B cell (primary cell): ENCODE data around the gene CATSPER3. TPM values are rescaled to one million over a fixed set of nuclear protein-coding genes. Genes with fewer than 3 reads are reported as not detected.

Source experiments
- ATAC-seq: fragments of 200-7000 bp; cut with Tn5 transposase; one replicate; pipeline ENCODE4 v1.10.0; 2021; ENCODE audit warnings: low read depth, mild to moderate bottlenecking, moderate number of reproducible peaks, moderate library complexity
- CTCF ChIA-PET: fragments of 350-600 bp; sonication (Branson Sonifier 250); formaldehyde crosslinking; loops from one replicate; lab custom pipeline; 2021; ENCODE audit warnings: antibody characterized with exemption, inconsistent platforms; lab: Charles Lee
- POLR2A ChIA-PET: fragments of 350-600 bp; sonication (Branson Sonifier 250); formaldehyde crosslinking; loops from one replicate; lab custom pipeline; 2021; ENCODE audit warnings: antibody characterized with exemption; lab: Charles Lee
- DNase-seq: peaks from one replicate; pipeline ENCODE4 v3.0.0; 2013
- H2AFZ ChIP-seq: 2 replicates; pipeline ENCODE4 v1.6.1; 2012; ENCODE audit warnings: mild to moderate bottlenecking, low read depth, low read length; ENCODE audit not compliant: insufficient read depth, poor library complexity, severe bottlenecking
- H3K27ac ChIP-seq, 2 donors: 1 replicate in 1 of 2; 2 replicates in 1 of 2; pipeline ENCODE4 v1.5.1; 2012 to 2013; ENCODE audit warnings: low read length in 2 of 2, mild to moderate bottlenecking in 2 of 2, moderate library complexity in 1 of 2
- H3K27me3 ChIP-seq, 4 experiments: fragments of 200-600 bp in 1 of 4; sonication (generic) in 1 of 4; replicated peaks in 1 of 4; 1 replicate in 2 of 4; 2 replicates in 2 of 4; pipeline versions ENCODE4 v1.6.1 to v1.7.0; 2013 to 2016; ENCODE audit warnings: low read length in 3 of 4, mild to moderate bottlenecking in 2 of 4, mixed read lengths in 1 of 4, moderate library complexity in 1 of 4; ENCODE audit not compliant: insufficient read depth in 4 of 4, control insufficient read depth in 3 of 4; ENCODE audit errors: control extremely low read depth in 1 of 4
- H3K36me3 ChIP-seq, 2 experiments: replicated peaks in 1 of 2; 1 replicate in 1 of 2; 2 replicates in 1 of 2; pipeline versions ENCODE4 v1.6.1 to v1.7.1; 2013; ENCODE audit warnings: low read length in 1 of 2; ENCODE audit not compliant: insufficient read depth in 2 of 2, control insufficient read depth in 1 of 2; ENCODE audit errors: control extremely low read depth in 1 of 2, extremely low read depth in 1 of 2
- H3K4me1 ChIP-seq, 2 donors: fragments of 200-600 bp in 1 of 2; sonication (generic) in 1 of 2; 1 replicate in 1 of 2; 2 replicates in 1 of 2; pipeline versions ENCODE4 v1.5.1 to v1.6.1; 2013 to 2017; ENCODE audit warnings: low read length in 2 of 2; ENCODE audit not compliant: control insufficient read depth in 2 of 2, insufficient read depth in 2 of 2
- H3K4me2 ChIP-seq: replicated peaks from 2 replicates; pipeline ENCODE3; 2012; ENCODE audit warnings: mild to moderate bottlenecking, low read depth, low read length; ENCODE audit not compliant: poor library complexity, severe bottlenecking
- H3K4me3 ChIP-seq, 5 experiments: fragments of 200-600 bp in 1 of 5; sonication (generic) in 1 of 5; 1 replicate in 3 of 5; 2 replicates in 2 of 5; pipeline versions ENCODE4 v1.5.1 to v1.7.0; 2011 to 2016; ENCODE audit warnings: low read length in 4 of 5, mild to moderate bottlenecking in 4 of 5, low read depth in 2 of 5, control low read depth in 1 of 5, moderate library complexity in 1 of 5; ENCODE audit not compliant: insufficient read depth in 1 of 5; ENCODE audit errors: control extremely low read depth in 1 of 5, extremely low read depth in 1 of 5
- H3K79me2 ChIP-seq: fragments of 200-600 bp; sonication (generic); one replicate; pipeline ENCODE4 v1.6.0; 2016; ENCODE audit warnings: low read length; ENCODE audit not compliant: control insufficient read depth, insufficient read depth
- H3K9ac ChIP-seq: fragments of 200-600 bp; sonication (generic); 2 replicates; pipeline ENCODE4 v1.6.1; 2017; ENCODE audit warnings: mild to moderate bottlenecking, low read length, moderate library complexity
- H3K9me3 ChIP-seq, 3 donors: one replicate each; pipeline versions ENCODE4 v1.6.1 to v1.7.1; 2013; ENCODE audit warnings: low read length in 2 of 3; ENCODE audit not compliant: control insufficient read depth in 2 of 3, insufficient read depth in 1 of 3; ENCODE audit errors: control extremely low read depth in 1 of 3
- H4K20me1 ChIP-seq: 2 replicates; pipeline ENCODE4 v1.6.0; 2012; ENCODE audit warnings: mild to moderate bottlenecking, low read length; ENCODE audit not compliant: insufficient read depth, control insufficient read depth, poor library complexity, severe bottlenecking
- H3K27ac Mint-ChIP-seq: one replicate; pipeline ENCODE4 v1.8.0; 2021; ENCODE audit warnings: mixed read lengths
- H3K27me3 Mint-ChIP-seq: one replicate; pipeline ENCODE4 v1.8.0; 2021; ENCODE audit warnings: mixed read lengths
- H3K4me1 Mint-ChIP-seq: one replicate; pipeline ENCODE4 v1.8.0; 2021; ENCODE audit warnings: mixed read lengths
- H3K4me3 Mint-ChIP-seq: one replicate; pipeline ENCODE4 v1.8.0; 2021; ENCODE audit warnings: mixed read lengths
- H3K9me3 Mint-ChIP-seq: one replicate; pipeline ENCODE4 v1.8.0; 2022; ENCODE audit warnings: mixed read lengths; ENCODE audit not compliant: insufficient read depth
- CTCF ChIP-seq: fragments of 200-600 bp; IDR thresholded peaks from one replicate; pipeline ENCODE4 v1.8.0; 2022; ENCODE audit warnings: antibody characterized with exemption, mild to moderate bottlenecking
- EZH2 ChIP-seq: IDR thresholded peaks from 2 replicates; pipeline ENCODE4 v1.6.1; 2012; ENCODE audit warnings: borderline replicate concordance, low read depth, mild to moderate bottlenecking, moderate library complexity, low read length; ENCODE audit not compliant: insufficient read depth, poor library complexity, severe bottlenecking
- WGBS: methylation state at CpG from one replicate; pipeline ENCODE4 v1.1.5; 2013; ENCODE audit warnings: missing lambda C conversion rate; ENCODE audit not compliant: insufficient coverage; 5-methylcytosine and 5-hydroxymethylcytosine counted together
- intact Hi-C: fragments of 100-400 bp; cut with micrococcal nuclease; formaldehyde crosslinking; loops from one replicate; pipeline ENCODE4 v1.10.0; 2022
- polyA plus RNA-seq: library from polyadenylated mRNA; depleted of rRNA; stranded (reverse); fragments of >200 nt; gene quantifications from 2 replicates; pipeline ENCODE4 v1.2.3, GENCODE V29; 2012
- total RNA-seq, 2 donors: library from RNA; stranded (reverse); fragments of 120-200 nt in 1 of 2; gene quantifications; 1 replicate in 1 of 2; 2 replicates in 1 of 2; pipeline versions ENCODE4 v1.2.3 to v1.2.4, GENCODE V29; 2013 to 2022

CATSPER3 gene
- total and polyA plus RNA-seq, 2 donors (not counting 1 experiment from before 2014, with no cell fraction given): 0.79 to 1.3 TPM

GRCh38 chr5:135016861-135017290, 49.2 kb downstream of the CATSPER3 start:
- no peak overlapping the region for H3K4me3 ChIP-seq
- ATAC-seq (no peak), DNase-seq (no peak)
- Mint-ChIP-seq H3K4me1 (no peaks in the 10 kb centered on the region), H3K27me3 (peaks cover 20% of the 10 kb centered on the region), H3K4me3 (no peak overlapping the region), H3K9me3 (no peaks in the 10 kb centered on the region), H3K27ac (no peak overlapping the region)
- CTCF ChIA-PET: no interaction called here
- H3K27ac ChIP-seq: no peak overlapping the region
- 97% methylated on average over 7 of the region's 11 CpGs for WGBS
- intact Hi-C loops: no loop called here
- H3K36me3 ChIP-seq: no peaks in the 10 kb centered on the region
- no peaks in the 10 kb centered on the region for H4K20me1 ChIP-seq
- H2AFZ ChIP-seq: no peak overlapping the region
- no peak for TF ChIP-seq CTCF
- no peak for TF ChIP-seq EZH2
- no peaks in the 10 kb centered on the region for H3K79me2 ChIP-seq
- no peak overlapping the region for H3K9ac ChIP-seq
- no peaks in the 10 kb centered on the region for H3K4me1 ChIP-seq
- POLR2A ChIA-PET: no interaction called here
- H3K27me3 ChIP-seq: peaks cover 0 to 12% (median 0%) of the 10 kb centered on the region in 4 experiments
- H3K9me3 ChIP-seq: no peaks in the 10 kb centered on the region
- H3K4me2 ChIP-seq: no peak overlapping the region

GRCh38 chr5:135018457-135018856, 50.8 kb downstream of the CATSPER3 start:
- Histone ChIP-seq H4K20me1 (no peaks in the 10 kb centered on the region), H3K9me3 (no peaks in the 10 kb centered on the region), H3K9ac (no peak overlapping the region), H3K4me1 (no peaks in the 10 kb centered on the region), H3K4me2 (no peak overlapping the region), H3K27ac (no peak overlapping the region), H3K79me2 (no peaks in the 10 kb centered on the region), H3K27me3 (peaks cover 0 to 12% (median 0%) of the 10 kb centered on the region in 4 experiments), H2AFZ (no peak overlapping the region), H3K36me3 (no peaks in the 10 kb centered on the region), H3K4me3 (no peak overlapping the region)
- Mint-ChIP-seq H3K27ac (no peak overlapping the region), H3K27me3 (peaks cover 29% of the 10 kb centered on the region), H3K9me3 (no peaks in the 10 kb centered on the region), H3K4me3 (no peak overlapping the region), H3K4me1 (no peaks in the 10 kb centered on the region)
- TF ChIP-seq EZH2 (no peak), CTCF (no peak)
- no peak for DNase-seq
- ChIA-PET POLR2A (no interaction called here), CTCF (interaction anchor here (1.3 kb wide), 1 partner anchor 173 kb away, joined by 6 read pairs; no protein-coding TSS in a partner anchor)
- intact Hi-C loops: loop anchor here (2.0 kb wide), 1 partner anchor 172 kb away; no protein-coding TSS in a partner anchor
- 96% methylated on average over 4 of the region's 4 CpGs for WGBS
- ATAC-seq: no peak
